ENCODE results near the gene PTPN21.

Gene PTPN21

DNA sequence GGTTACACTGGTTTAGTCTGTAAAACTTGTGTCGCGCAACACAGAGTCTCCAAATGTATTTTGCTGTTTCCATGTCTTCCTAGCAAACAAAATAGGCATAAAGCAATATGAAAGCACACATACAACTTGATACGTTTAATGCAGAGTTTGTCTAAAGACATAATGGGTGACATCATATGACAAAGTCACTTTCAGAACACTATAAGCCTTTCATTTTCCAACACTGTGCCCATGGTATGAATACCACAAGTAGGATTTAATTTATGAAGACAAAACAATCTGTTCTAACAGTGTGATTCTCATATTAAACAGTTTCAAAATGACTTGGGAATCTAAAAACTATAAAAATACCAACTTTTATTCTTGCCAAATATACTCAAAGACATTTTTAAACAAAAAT lies 58.4 kb downstream of the PTPN21 start:
- Histone ChIP-seq H3K27me3 (replicated peaks; ENCODE audit: insufficient read depth, low read length) (no peaks in the 10 kb centered on the region), H4K20me1 (ENCODE audit: insufficient read depth, low read length) (no peaks in the 10 kb centered on the region), H2AFZ (ENCODE audit: low read length) (no peak overlapping the region)

DNA sequence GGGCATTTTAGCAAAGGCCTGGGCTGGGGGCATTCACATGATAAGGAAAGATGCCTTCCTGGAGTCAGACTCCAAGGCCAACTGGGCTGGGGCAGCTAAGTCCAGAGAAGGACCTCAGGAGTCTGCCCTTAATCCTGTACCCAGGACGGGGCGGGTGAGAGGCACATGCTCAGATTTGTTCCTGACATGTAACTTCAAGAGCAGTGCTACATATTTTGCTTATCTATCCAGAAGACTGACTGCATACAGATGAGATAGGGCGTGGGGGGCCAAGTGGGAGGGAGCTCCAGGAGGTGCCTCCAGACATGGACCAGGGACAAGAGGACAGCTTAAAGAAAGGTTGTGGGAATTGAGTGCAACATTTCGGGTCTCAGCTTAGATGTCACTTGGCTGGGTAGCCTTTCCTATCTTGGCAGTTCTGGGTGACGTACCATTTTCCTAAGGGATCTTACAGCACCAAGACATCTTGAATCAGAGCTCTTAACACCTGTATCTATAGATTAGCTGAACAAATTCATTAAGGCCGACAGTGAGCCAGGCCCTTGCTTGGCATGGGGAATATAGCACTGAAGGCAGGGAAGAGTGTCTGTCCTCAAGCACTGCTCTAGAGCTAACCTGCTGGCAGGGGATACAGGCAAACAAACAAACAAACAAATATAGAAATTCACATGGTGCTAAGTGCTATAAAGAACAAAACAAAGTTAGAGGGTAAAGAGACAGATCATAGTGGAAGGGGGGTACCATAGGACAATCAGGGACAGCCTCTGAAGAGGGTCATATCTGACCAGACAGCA lies 61.2 kb downstream of the PTPN21 start:
- no peak overlapping the region for H3K4me3 ChIP-seq (ENCODE audit: low read length)
- no peaks in the 10 kb centered on the region for H3K9me2 ChIP-seq (replicated peaks; ENCODE audit: insufficient read depth, low read length)
- no peak for TF ChIP-seq EZH2phosphoT487 (IDR thresholded peaks at IDR 0.05; ENCODE audit: low read length)
- TF ChIP-seq EZH2 (optimal IDR thresholded peaks at IDR 0.05; ENCODE audit: low read depth, low read length) = no peak
- TF ChIP-seq, protein P1, sequence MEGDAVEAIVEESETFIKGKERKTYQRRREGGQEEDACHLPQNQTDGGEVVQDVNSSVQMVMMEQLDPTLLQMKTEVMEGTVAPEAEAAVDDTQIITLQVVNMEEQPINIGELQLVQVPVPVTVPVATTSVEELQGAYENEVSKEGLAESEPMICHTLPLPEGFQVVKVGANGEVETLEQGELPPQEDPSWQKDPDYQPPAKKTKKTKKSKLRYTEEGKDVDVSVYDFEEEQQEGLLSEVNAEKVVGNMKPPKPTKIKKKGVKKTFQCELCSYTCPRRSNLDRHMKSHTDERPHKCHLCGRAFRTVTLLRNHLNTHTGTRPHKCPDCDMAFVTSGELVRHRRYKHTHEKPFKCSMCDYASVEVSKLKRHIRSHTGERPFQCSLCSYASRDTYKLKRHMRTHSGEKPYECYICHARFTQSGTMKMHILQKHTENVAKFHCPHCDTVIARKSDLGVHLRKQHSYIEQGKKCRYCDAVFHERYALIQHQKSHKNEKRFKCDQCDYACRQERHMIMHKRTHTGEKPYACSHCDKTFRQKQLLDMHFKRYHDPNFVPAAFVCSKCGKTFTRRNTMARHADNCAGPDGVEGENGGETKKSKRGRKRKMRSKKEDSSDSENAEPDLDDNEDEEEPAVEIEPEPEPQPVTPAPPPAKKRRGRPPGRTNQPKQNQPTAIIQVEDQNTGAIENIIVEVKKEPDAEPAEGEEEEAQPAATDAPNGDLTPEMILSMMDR (IDR thresholded peaks at IDR 0.05; ENCODE audit: low read length) = no peak
- no peaks in the 10 kb centered on the region for H3K9me3 ChIP-seq (replicated peaks; ENCODE audit: insufficient read depth, low read length)
- no peak for DNase-seq
- H3K27me3 ChIP-seq (replicated peaks; ENCODE audit: insufficient read depth, low read length) = no peaks in the 10 kb centered on the region
- H3K36me3 ChIP-seq (replicated peaks; ENCODE audit: insufficient read depth, low read length) = no peaks in the 10 kb centered on the region
- no peaks in the 10 kb centered on the region for H3K4me1 ChIP-seq (ENCODE audit: low read length)
- no peaks in the 10 kb centered on the region for H3K79me2 ChIP-seq (ENCODE audit: low read length)
- no peaks in the 10 kb centered on the region for H3F3A ChIP-seq (ENCODE audit: insufficient read depth, low read length)
- no peak overlapping the region for H2AFZ ChIP-seq (ENCODE audit: low read length)
- no peak overlapping the region for H3K27ac ChIP-seq (ENCODE audit: low read length)
- no peaks in the 10 kb centered on the region for H4K20me1 ChIP-seq (ENCODE audit: insufficient read depth, low read length)
- no peak overlapping the region for H3K9ac ChIP-seq (ENCODE audit: low read length)
- H3K4me2 ChIP-seq (ENCODE audit: low read depth, low read length) = no peak overlapping the region

More for the DNA sequence above, 58.4 kb downstream of the PTPN21 start:
- no peaks in the 10 kb centered on the region for H3K9me2 ChIP-seq (replicated peaks; ENCODE audit: insufficient read depth, low read length)
- H3K36me3 ChIP-seq (replicated peaks; ENCODE audit: insufficient read depth, low read length) = no peaks in the 10 kb centered on the region
- H3F3A ChIP-seq (ENCODE audit: insufficient read depth, low read length) = no peaks in the 10 kb centered on the region
- H3K27ac ChIP-seq (ENCODE audit: low read length) = no peak overlapping the region
- H3K4me2 ChIP-seq (ENCODE audit: low read depth, low read length) = no peak overlapping the region
- DNase-seq = no peak
- H3K79me2 ChIP-seq (ENCODE audit: low read length) = no peaks in the 10 kb centered on the region
- H3K4me3 ChIP-seq (ENCODE audit: low read length) = no peak overlapping the region
- no peaks in the 10 kb centered on the region for H3K4me1 ChIP-seq (ENCODE audit: low read length)
- no peak overlapping the region for H3K9ac ChIP-seq (ENCODE audit: low read length)
- TF ChIP-seq, protein P1 (IDR thresholded peaks at IDR 0.05; ENCODE audit: low read length) = no peak
- H3K9me3 ChIP-seq (replicated peaks; ENCODE audit: insufficient read depth, low read length) = no peaks in the 10 kb centered on the region

DNA sequence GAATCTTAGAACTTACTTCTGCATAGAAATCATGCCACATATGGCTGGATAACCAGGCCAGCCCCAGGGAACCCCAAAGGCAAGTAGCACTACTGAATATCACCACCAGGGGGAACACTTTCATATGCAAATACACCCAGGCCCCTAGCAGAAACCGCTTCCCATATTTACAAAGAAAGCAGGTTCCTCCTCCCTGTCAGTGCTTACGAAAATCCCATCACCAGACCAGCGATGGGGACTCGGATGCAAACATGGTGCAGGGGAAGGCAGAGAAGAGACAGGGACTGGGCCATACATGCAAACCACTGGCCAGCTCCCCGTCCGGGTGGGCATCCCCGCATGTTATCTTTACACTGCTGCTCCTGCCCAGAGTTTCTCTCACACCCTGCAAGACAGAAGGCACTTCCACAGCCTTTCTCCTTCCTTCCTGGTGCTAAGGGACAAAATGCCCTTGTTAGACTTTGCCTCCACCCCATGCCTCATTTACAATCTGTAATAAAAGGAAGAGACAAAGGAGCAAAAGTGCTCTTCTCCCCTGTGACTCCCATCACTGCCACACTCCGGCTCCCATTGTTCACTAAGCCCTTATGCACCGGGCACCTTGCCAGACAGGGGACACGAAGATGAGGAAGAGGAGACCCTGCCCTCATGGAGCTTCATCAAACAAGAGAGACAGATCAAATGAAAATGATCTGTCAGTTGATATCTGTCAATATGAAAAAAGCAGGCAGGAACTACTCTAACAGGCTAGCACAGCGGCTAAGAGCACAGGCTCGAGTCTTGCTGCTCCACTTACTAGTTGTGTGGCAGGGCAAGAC lies 62.3 kb downstream of the PTPN21 start:
- H3F3A ChIP-seq (ENCODE audit: insufficient read depth, low read length) = no peaks in the 10 kb centered on the region
- TF ChIP-seq EZH2phosphoT487 (IDR thresholded peaks at IDR 0.05; ENCODE audit: low read length) = no peak
- TF ChIP-seq, protein P1 (IDR thresholded peaks at IDR 0.05; ENCODE audit: low read length) = peak; percentile 65
- no peaks in the 10 kb centered on the region for H4K20me1 ChIP-seq (ENCODE audit: insufficient read depth, low read length)
- no peaks in the 10 kb centered on the region for H3K4me1 ChIP-seq (ENCODE audit: low read length)
- H3K9ac ChIP-seq (ENCODE audit: low read length) = no peak overlapping the region
- peak; percentile 41 for DNase-seq
- no peaks in the 10 kb centered on the region for H3K79me2 ChIP-seq (ENCODE audit: low read length)
- H3K4me3 ChIP-seq (ENCODE audit: low read length) = no peak overlapping the region
- no peaks in the 10 kb centered on the region for H3K36me3 ChIP-seq (replicated peaks; ENCODE audit: insufficient read depth, low read length)
- no peaks in the 10 kb centered on the region for H3K9me2 ChIP-seq (replicated peaks; ENCODE audit: insufficient read depth, low read length)
- H3K9me3 ChIP-seq (replicated peaks; ENCODE audit: insufficient read depth, low read length) = no peaks in the 10 kb centered on the region
- H3K27me3 ChIP-seq (replicated peaks; ENCODE audit: insufficient read depth, low read length) = no peaks in the 10 kb centered on the region
- no peak overlapping the region for H3K27ac ChIP-seq (ENCODE audit: low read length)
- H3K4me2 ChIP-seq (ENCODE audit: low read depth, low read length) = no peak overlapping the region
- no peak overlapping the region for H2AFZ ChIP-seq (ENCODE audit: low read length)

Data from MM.1S (cell line).